ENCODE data around the gene PXT1. TPM values are rescaled to one million over a fixed set of nuclear protein-coding genes. Genes with fewer than 3 reads are reported as not detected.
"Not testable (repeated sequence)": the region's sequence is repeated elsewhere in the genome, so short reads cannot be mapped to it uniquely, and the experiment has no call there.

Gene PXT1
- total RNA-seq, 1 donor from 2014 or later = not detected

- no peak overlapping the region for H3K4me3 ChIP-seq (ENCODE audit: low read depth, low read length)
- H3K27me3 ChIP-seq (ENCODE audit: control insufficient read depth, insufficient read depth, low read length) = peaks cover 6% of the 10 kb centered on the region
- DNase-seq (ENCODE audit: low read depth) = no peak
- TF ChIP-seq CTCF (IDR thresholded peaks at IDR 0.05; ENCODE audit: insufficient read depth, low read length, poor library complexity, severe bottlenecking) = no peak
- no peaks in the 10 kb centered on the region for H3K36me3 ChIP-seq (ENCODE audit: control insufficient read depth, insufficient read depth, low read length)
These were observed 72.0 kb downstream of the PXT1 start for GRCh38 chr6:36370638-36371037.

- Histone ChIP-seq H3K36me3 (ENCODE audit: control insufficient read depth, insufficient read depth, low read length) (no peaks in the 10 kb centered on the region), H3K27me3 (ENCODE audit: control insufficient read depth, insufficient read depth, low read length) (peaks cover 3% of the 10 kb centered on the region), H3K4me3 (ENCODE audit: low read depth, low read length) (no peak overlapping the region)
- DNase-seq (ENCODE audit: low read depth) = peak; percentile 70
- TF ChIP-seq CTCF (IDR thresholded peaks at IDR 0.05; ENCODE audit: insufficient read depth, low read length, poor library complexity, severe bottlenecking) = no peak
These were observed 73.5 kb downstream of the PXT1 start for GRCh38 chr6:36368921-36369865.

- Histone ChIP-seq H3K36me3 (ENCODE audit: control insufficient read depth, insufficient read depth, low read length) (no peaks in the 10 kb centered on the region), H3K27me3 (ENCODE audit: control insufficient read depth, insufficient read depth, low read length) (no peaks in the 10 kb centered on the region), H3K4me3 (ENCODE audit: low read depth, low read length) (no peak overlapping the region)
- TF ChIP-seq CTCF (IDR thresholded peaks at IDR 0.05; ENCODE audit: insufficient read depth, low read length, poor library complexity, severe bottlenecking) = no peak
- DNase-seq (ENCODE audit: low read depth) = no peak
These were observed 74.2 kb downstream of the PXT1 start for GRCh38 chr6:36368421-36368820.

GRCh38 chr6:36367743-36368142, 74.9 kb downstream of the PXT1 start:
- TF ChIP-seq CTCF (IDR thresholded peaks at IDR 0.05; ENCODE audit: insufficient read depth, low read length, poor library complexity, severe bottlenecking) = no peak

GRCh38 chr6:36364669-36365479, 77.8 kb downstream of the PXT1 start:
- no peak for DNase-seq (ENCODE audit: low read depth)
- Histone ChIP-seq H3K36me3 (ENCODE audit: control insufficient read depth, insufficient read depth, low read length) (no peaks in the 10 kb centered on the region), H3K4me3 (ENCODE audit: low read depth, low read length) (no peak overlapping the region), H3K27me3 (ENCODE audit: control insufficient read depth, insufficient read depth, low read length) (no peaks in the 10 kb centered on the region)
- no peak for TF ChIP-seq CTCF (IDR thresholded peaks at IDR 0.05; ENCODE audit: insufficient read depth, low read length, poor library complexity, severe bottlenecking)

More at GRCh38 chr6:36367743-36368142, 74.9 kb downstream of the PXT1 start:
- H3K36me3 ChIP-seq (ENCODE audit: control insufficient read depth, insufficient read depth, low read length) = no peaks in the 10 kb centered on the region
- H3K4me3 ChIP-seq (ENCODE audit: low read depth, low read length) = no peak overlapping the region
- no peak for DNase-seq (ENCODE audit: low read depth)
- no peaks in the 10 kb centered on the region for H3K27me3 ChIP-seq (ENCODE audit: control insufficient read depth, insufficient read depth, low read length)

GRCh38 chr6:36364061-36364635, 78.5 kb downstream of the PXT1 start:
- H3K27me3 ChIP-seq (ENCODE audit: control insufficient read depth, insufficient read depth, low read length); H3K4me3 ChIP-seq (ENCODE audit: low read depth, low read length); H3K36me3 ChIP-seq (ENCODE audit: control insufficient read depth, insufficient read depth, low read length); DNase-seq (ENCODE audit: low read depth): not testable (repeated sequence)

- DNase-seq (ENCODE audit: low read depth); H3K4me3 ChIP-seq (ENCODE audit: low read depth, low read length); H3K36me3 ChIP-seq (ENCODE audit: control insufficient read depth, insufficient read depth, low read length); H3K27me3 ChIP-seq (ENCODE audit: control insufficient read depth, insufficient read depth, low read length): not testable (repeated sequence)
These were observed 79.3 kb downstream of the PXT1 start for GRCh38 chr6:36363371-36363752.

All from kidney epithelial cell (primary cell).